ENCODE results near the gene UBE2QL1. TPM values are rescaled to one million over a fixed set of nuclear protein-coding genes. Genes with fewer than 3 reads are reported as not detected.

Gene UBE2QL1
- total RNA-seq, 1 experiment from 2014 or later = not detected

DNA sequence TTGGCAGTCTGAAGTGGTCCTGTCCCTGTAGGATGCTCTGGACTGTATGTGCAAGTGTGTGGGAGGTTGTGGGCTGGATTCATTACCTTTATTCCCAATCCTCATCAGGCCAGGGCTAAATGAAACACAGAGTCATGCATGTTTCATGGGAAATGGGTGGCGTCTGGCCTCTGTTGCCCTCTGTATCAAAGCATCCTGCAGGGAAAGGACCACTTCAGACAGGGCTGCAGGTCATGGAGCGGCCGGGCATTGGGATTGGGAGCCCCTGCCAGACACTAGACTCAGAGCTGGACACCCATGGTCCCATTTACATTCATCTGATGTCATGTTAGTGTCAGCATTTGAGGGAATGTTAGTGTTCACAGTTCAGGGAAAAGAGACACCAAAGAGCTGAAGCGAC, 53.8 kb downstream of the UBE2QL1 start:
- Mint-ChIP-seq H3K4me3 (ENCODE audit: unreplicated experiment) (no peak overlapping the region), H3K36me3 (ENCODE audit: insufficient read depth, unreplicated experiment) (no peaks in the 10 kb centered on the region), H3K9me3 (ENCODE audit: unreplicated experiment) (no peaks in the 10 kb centered on the region), H3K4me1 (ENCODE audit: low read depth, unreplicated experiment) (no peaks in the 10 kb centered on the region), H3K27me3 (ENCODE audit: insufficient read depth, unreplicated experiment) (peaks cover 12% of the 10 kb centered on the region), H3K27ac (ENCODE audit: unreplicated experiment) (no peak overlapping the region)
- Histone ChIP-seq H3K4me1 (no peaks in the 10 kb centered on the region), H3K9me3 (no peaks in the 10 kb centered on the region), H3K27me3 (replicated peaks; ENCODE audit: control insufficient read depth, insufficient read depth, low read length) (no peaks in the 10 kb centered on the region; the same call in 1 of the 2 replicates), H3K4me3 (ENCODE audit: low read depth, low read length) (no peak overlapping the region), H3K36me3 (ENCODE audit: control insufficient read depth, insufficient read depth, low read length) (no peaks in the 10 kb centered on the region)
- ChIA-PET CTCF (no interaction called here), POLR2A (no interaction called here)
- intact Hi-C loops (cut with micrococcal nuclease; ENCODE audit: unreplicated experiment) = no loop called here
- no peak for DNase-seq
- TF ChIP-seq, protein P1, sequence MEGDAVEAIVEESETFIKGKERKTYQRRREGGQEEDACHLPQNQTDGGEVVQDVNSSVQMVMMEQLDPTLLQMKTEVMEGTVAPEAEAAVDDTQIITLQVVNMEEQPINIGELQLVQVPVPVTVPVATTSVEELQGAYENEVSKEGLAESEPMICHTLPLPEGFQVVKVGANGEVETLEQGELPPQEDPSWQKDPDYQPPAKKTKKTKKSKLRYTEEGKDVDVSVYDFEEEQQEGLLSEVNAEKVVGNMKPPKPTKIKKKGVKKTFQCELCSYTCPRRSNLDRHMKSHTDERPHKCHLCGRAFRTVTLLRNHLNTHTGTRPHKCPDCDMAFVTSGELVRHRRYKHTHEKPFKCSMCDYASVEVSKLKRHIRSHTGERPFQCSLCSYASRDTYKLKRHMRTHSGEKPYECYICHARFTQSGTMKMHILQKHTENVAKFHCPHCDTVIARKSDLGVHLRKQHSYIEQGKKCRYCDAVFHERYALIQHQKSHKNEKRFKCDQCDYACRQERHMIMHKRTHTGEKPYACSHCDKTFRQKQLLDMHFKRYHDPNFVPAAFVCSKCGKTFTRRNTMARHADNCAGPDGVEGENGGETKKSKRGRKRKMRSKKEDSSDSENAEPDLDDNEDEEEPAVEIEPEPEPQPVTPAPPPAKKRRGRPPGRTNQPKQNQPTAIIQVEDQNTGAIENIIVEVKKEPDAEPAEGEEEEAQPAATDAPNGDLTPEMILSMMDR (IDR thresholded peaks at IDR 0.05; ENCODE audit: insufficient read depth in 1 of 2, low read depth in 1 of 2, low read length in 1 of 2, severe bottlenecking in 1 of 2, unreplicated experiment in 1 of 2) = no peak
- no TSS peak for BruUV-seq (replicated peaks)

DNA sequence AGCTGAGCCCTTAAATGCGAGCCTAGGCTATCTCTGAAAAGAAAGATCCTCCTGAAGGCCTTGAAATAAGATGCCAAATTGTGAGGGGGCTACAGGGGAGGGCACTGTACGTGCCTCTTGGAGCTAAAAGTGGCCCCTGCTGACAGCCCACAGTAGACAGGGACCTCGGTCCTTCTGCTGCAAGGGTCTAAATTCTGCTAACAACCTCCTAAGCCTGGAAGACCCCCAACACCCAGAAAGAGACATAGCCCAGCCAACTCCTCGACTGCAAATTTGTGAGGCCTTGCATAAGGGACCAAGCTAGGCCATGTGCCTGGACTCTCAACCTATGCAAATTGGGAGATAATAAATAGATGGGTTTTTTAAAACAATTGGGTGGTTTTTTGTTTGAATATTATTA, 54.7 kb downstream of the UBE2QL1 start:
- no TSS peak for BruUV-seq (replicated peaks)
- Mint-ChIP-seq H3K27ac (ENCODE audit: unreplicated experiment) (no peak overlapping the region), H3K36me3 (ENCODE audit: insufficient read depth, unreplicated experiment) (no peaks in the 10 kb centered on the region), H3K9me3 (ENCODE audit: unreplicated experiment) (no peaks in the 10 kb centered on the region), H3K27me3 (ENCODE audit: insufficient read depth, unreplicated experiment) (peaks cover 9% of the 10 kb centered on the region), H3K4me1 (ENCODE audit: low read depth, unreplicated experiment) (no peaks in the 10 kb centered on the region), H3K4me3 (ENCODE audit: unreplicated experiment) (no peak overlapping the region)
- no peaks in the 10 kb centered on the region for H3K9me3 ChIP-seq
- CTCF ChIA-PET = no interaction called here
- TF ChIP-seq, protein P1 (IDR thresholded peaks at IDR 0.05; ENCODE audit: insufficient read depth in 1 of 2, low read depth in 1 of 2, low read length in 1 of 2, severe bottlenecking in 1 of 2, unreplicated experiment in 1 of 2) = no peak
- H3K4me1 ChIP-seq = no peaks in the 10 kb centered on the region
- no peaks in the 10 kb centered on the region for H3K27me3 ChIP-seq (replicated peaks; ENCODE audit: control insufficient read depth, insufficient read depth, low read length)
- no peak overlapping the region for H3K4me3 ChIP-seq (ENCODE audit: low read depth, low read length)
- H3K36me3 ChIP-seq (ENCODE audit: control insufficient read depth, insufficient read depth, low read length) = no peaks in the 10 kb centered on the region
- intact Hi-C loops (cut with micrococcal nuclease; ENCODE audit: unreplicated experiment) = no loop called here
- POLR2A ChIA-PET = no interaction called here
- no peak for DNase-seq

DNA sequence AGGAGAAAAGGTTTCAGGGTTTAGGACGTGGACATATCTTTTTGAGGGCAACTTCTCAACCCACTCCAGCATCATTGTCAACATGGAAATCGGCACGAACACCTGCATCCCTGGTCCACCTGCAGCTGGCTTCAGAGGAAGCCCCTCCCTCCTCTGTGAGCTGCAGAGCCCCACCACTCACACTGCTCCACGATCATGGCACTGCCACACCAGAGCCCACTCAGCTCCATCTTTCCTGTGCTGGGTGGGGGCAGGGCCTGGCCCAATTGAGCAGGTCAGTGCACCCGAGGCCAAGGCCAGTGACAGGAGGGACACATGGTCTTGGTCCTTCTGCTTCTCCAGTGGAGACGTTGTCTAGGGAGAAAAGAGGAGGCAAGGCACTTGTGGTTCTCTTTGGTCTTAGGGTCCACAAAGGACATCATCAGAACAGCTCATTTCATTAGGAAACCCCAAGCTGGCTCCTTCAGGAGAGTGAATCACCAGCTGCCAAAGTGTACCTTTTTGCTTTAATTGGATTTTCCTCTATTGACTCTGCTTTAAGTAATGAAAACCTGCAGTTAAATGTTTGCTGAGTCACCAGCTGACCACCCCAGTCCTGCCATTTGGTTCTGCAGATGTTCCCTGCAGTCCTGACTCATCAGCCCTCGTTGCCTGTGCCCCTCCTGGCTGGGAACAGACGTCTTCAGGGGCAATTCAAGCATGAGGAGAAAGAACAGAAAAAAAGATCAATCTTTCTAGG, 56.2 kb downstream of the UBE2QL1 start:
- Mint-ChIP-seq H3K4me3 (ENCODE audit: unreplicated experiment) (no peak overlapping the region), H3K27me3 (ENCODE audit: insufficient read depth, unreplicated experiment) (peaks cover 7% of the 10 kb centered on the region), H3K4me1 (ENCODE audit: low read depth, unreplicated experiment) (no peaks in the 10 kb centered on the region), H3K27ac (ENCODE audit: unreplicated experiment) (no peak overlapping the region), H3K9me3 (ENCODE audit: unreplicated experiment) (no peaks in the 10 kb centered on the region), H3K36me3 (ENCODE audit: insufficient read depth, unreplicated experiment) (no peaks in the 10 kb centered on the region)
- no peak overlapping the region for H3K4me3 ChIP-seq (ENCODE audit: low read depth, low read length)
- DNase-seq = no peak
- no peaks in the 10 kb centered on the region for H3K36me3 ChIP-seq (ENCODE audit: control insufficient read depth, insufficient read depth, low read length)
- no peaks in the 10 kb centered on the region for H3K27me3 ChIP-seq (replicated peaks; ENCODE audit: control insufficient read depth, insufficient read depth, low read length)
- no peaks in the 10 kb centered on the region for H3K9me3 ChIP-seq
- ChIA-PET CTCF (no interaction called here), POLR2A (no interaction called here)
- intact Hi-C loops (cut with micrococcal nuclease; ENCODE audit: unreplicated experiment) = no loop called here
- TF ChIP-seq, protein P1 (IDR thresholded peaks at IDR 0.05; ENCODE audit: insufficient read depth in 1 of 2, low read depth in 1 of 2, low read length in 1 of 2, severe bottlenecking in 1 of 2, unreplicated experiment in 1 of 2) = no peak
- no peaks in the 10 kb centered on the region for H3K4me1 ChIP-seq
- BruUV-seq (replicated peaks) = no TSS peak
